Measurements from ENCODE around the gene COL4A3. TPM values are rescaled to one million over a fixed set of nuclear protein-coding genes. Genes with fewer than 3 reads are reported as not detected.

COL4A3 gene
- 0.15 and 0.64 TPM in 2 replicates for total RNA-seq (2021)
- long read RNA-seq, partial matches to known transcripts = 1 of 2 reads
- long read RNA-seq, other reads (novel, unspliced or antisense) = 1 of 2 reads

- Mint-ChIP-seq H3K27ac (no peak within 1 kb of the TSS), H3K27me3 (ENCODE audit: low read depth) (peaks cover 59% of the 10 kb centered on the region)
Observed at GRCh38 chr2:227163998-227164762, at the start of gene COL4A3, which contains the start of gene COL4A4. Gene COL4A3 (plus strand): TSS chr2:227164624. CDS start chr2:227164727, 103 bp downstream. Gene COL4A4 (minus strand): TSS chr2:227164205. CDS start chr2:227147483, 16,722 bp downstream.

More at GRCh38 chr2:227163998-227164762, at the start of gene COL4A3, which contains the start of gene COL4A4:
- Histone ChIP-seq H3K27me3 (ENCODE audit: insufficient read depth, low read length) (peaks cover 6% of the 10 kb centered on the region; the same call in 1 of the 2 replicates), H2AK5ac (ENCODE audit: insufficient read length, low read length) (no peak within 1 kb of the TSS), H3K23ac (ENCODE audit: insufficient read length, low read depth, low read length) (no peak within 1 kb of the TSS), H4K20me1 (ENCODE audit: control insufficient read depth, insufficient read depth, insufficient read length) (no peaks in the 10 kb centered on the region), H3T11ph (ENCODE audit: low read length) (no peak within 1 kb of the TSS), H3K9ac (ENCODE audit: extremely low read depth, insufficient read length, low read length) (no peak within 1 kb of the TSS), H3K23me2 (ENCODE audit: insufficient read length, low read depth, low read length, poor library complexity, severe bottlenecking) (peaks cover 14% of the 10 kb centered on the region), H2BK20ac (ENCODE audit: low read depth, low read length, poor library complexity, severe bottlenecking) (no peak within 1 kb of the TSS), H4K8ac (replicated peaks; ENCODE audit: insufficient read length, low read depth, low read length) (no peak within 1 kb of the TSS), H3K4me1 (ENCODE audit: insufficient read depth, low read length) (no peaks in the 10 kb centered on the region; the same call in 1 of the 2 replicates), H2AFZ (ENCODE audit: low read length) (no peak within 1 kb of the TSS), H3K4ac (ENCODE audit: low read depth, low read length) (no peak within 1 kb of the TSS), H3K9me3 (ENCODE audit: control insufficient read depth, low read depth, low read length) (no peaks in the 10 kb centered on the region), H2BK120ac (ENCODE audit: low read depth, low read length, poor library complexity, severe bottlenecking) (no peak within 1 kb of the TSS), H3K56ac (ENCODE audit: insufficient read length, low read depth, low read length) (no peak within 1 kb of the TSS), H3K18ac (ENCODE audit: insufficient read length, low read depth, low read length) (no peak within 1 kb of the TSS), H3K79me1 (ENCODE audit: insufficient read depth, low read depth, low read length, poor library complexity, severe bottlenecking) (no peaks in the 10 kb centered on the region), H3K79me2 (ENCODE audit: insufficient read depth, low read length) (no peaks in the 10 kb centered on the region), H2BK12ac (ENCODE audit: insufficient read length, low read depth, low read length) (no peak within 1 kb of the TSS), H4K91ac (ENCODE audit: insufficient read length, low read depth, low read length) (no peak within 1 kb of the TSS), H3K4me2 (ENCODE audit: insufficient read depth, insufficient read length, low read length) (peak within 1 kb of the TSS; percentile 73), H2BK15ac (ENCODE audit: low read depth, low read length) (no peak within 1 kb of the TSS), H2BK5ac (ENCODE audit: insufficient read length, low read length) (no peak within 1 kb of the TSS), H3K27ac (ENCODE audit: insufficient read length, low read depth, low read length) (no peak within 1 kb of the TSS), H4K5ac (ENCODE audit: insufficient read length, low read depth, low read length) (no peak within 1 kb of the TSS), H3K14ac (ENCODE audit: insufficient read depth, low read length) (no peak within 1 kb of the TSS; the same call in 1 of the 2 replicates)
- DNase-seq = peak; percentile 47
- WGBS (ENCODE audit: extremely low coverage, insufficient read length, low lambda C conversion rate) = no CpG with 5 or more reads among the region's 77 CpGs
- H3K4me1 Mint-ChIP-seq = peaks cover 10 to 19% of the 10 kb centered on the region in 2 experiments
- H3K4me3 Mint-ChIP-seq = peak within 1 kb of the TSS; percentile 74 to 86
- TF ChIP-seq CTCF (conservative IDR thresholded peaks at IDR 0.05) = no peak
- H3K36me3 Mint-ChIP-seq (ENCODE audit: insufficient read depth in 1 of 3, low read depth in 3 of 3) = no peaks in the 10 kb centered on the region; a peak in 1 of 7 replicates
- no peaks in the 10 kb centered on the region; a peak in 1 of 5 replicates for H3K9me3 Mint-ChIP-seq
